Neural progenitor cell (in vitro differentiated cells): ENCODE data around the gene RAD51B.

Experiments
- CTCF ChIP-seq: fragments of 200-600 bp; sonication (generic); IDR thresholded peaks from 2 replicates; pipeline ENCODE4 v1.5.1; 2017; ENCODE audit warnings: antibody characterized with exemption, mild to moderate bottlenecking
- EZH2 ChIP-seq: fragments of 200-600 bp; sonication (generic); IDR thresholded peaks from 2 replicates; pipeline ENCODE4 v1.6.1; 2017; ENCODE audit warnings: antibody characterized with exemption, mild to moderate bottlenecking, moderate library complexity

- no peak for TF ChIP-seq CTCF
- TF ChIP-seq EZH2: no peak
Measured at GRCh38 chr14:68458253-68458652, 638.7 kb downstream of the RAD51B start.
